Neural progenitor cell (in vitro differentiated cells): ENCODE measurements around the gene ARID5A.

ENCODE experiments used
- EZH2 ChIP-seq: fragments of 200-600 bp; sonication (generic); IDR thresholded peaks from 2 replicates; pipeline ENCODE4 v1.6.1; 2017; ENCODE audit warnings: antibody characterized with exemption, mild to moderate bottlenecking, moderate library complexity
- EZH2phosphoT487 ChIP-seq: fragments of 200-600 bp; sonication (generic); IDR thresholded peaks from 2 replicates; pipeline ENCODE4 v1.6.1; 2017; ENCODE audit warnings: antibody characterized with exemption
- TF ChIP-seq, protein P1 (sequence below): fragments of 200-600 bp; sonication (generic); IDR thresholded peaks from 2 replicates; pipeline ENCODE4 v1.5.1; 2017; ENCODE audit warnings: antibody characterized with exemption, mild to moderate bottlenecking

DNA sequence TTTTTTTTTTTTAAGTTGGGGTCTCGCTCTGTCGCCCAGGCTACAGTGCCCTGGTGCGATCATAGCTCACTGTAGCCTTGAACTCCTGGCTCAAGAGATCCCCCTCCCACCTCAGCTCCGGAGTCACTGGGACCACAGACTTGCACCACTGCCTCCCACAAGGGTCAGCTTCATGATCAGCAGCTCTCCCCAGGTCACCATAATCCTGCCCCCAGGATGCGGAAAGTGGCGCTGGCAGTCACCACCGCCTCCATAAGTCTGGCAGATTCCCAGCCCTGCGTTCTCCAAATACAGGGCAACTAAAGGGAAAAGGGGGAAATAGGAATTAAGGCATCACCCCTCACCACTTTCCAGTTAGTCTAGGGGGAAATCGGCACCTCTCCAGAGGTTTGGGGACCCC lies 5.2 kb upstream of the ARID5A start:
- TF ChIP-seq, protein P1, sequence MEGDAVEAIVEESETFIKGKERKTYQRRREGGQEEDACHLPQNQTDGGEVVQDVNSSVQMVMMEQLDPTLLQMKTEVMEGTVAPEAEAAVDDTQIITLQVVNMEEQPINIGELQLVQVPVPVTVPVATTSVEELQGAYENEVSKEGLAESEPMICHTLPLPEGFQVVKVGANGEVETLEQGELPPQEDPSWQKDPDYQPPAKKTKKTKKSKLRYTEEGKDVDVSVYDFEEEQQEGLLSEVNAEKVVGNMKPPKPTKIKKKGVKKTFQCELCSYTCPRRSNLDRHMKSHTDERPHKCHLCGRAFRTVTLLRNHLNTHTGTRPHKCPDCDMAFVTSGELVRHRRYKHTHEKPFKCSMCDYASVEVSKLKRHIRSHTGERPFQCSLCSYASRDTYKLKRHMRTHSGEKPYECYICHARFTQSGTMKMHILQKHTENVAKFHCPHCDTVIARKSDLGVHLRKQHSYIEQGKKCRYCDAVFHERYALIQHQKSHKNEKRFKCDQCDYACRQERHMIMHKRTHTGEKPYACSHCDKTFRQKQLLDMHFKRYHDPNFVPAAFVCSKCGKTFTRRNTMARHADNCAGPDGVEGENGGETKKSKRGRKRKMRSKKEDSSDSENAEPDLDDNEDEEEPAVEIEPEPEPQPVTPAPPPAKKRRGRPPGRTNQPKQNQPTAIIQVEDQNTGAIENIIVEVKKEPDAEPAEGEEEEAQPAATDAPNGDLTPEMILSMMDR: no peak
- TF ChIP-seq EZH2 (no peak), EZH2phosphoT487 (no peak)
